Sigmoid colon (tissue), 7 donors: Measurements from ENCODE around the gene B4GALNT1. TPM values are rescaled to one million over a fixed set of nuclear protein-coding genes. Genes with fewer than 3 reads are reported as not detected.
"Not testable (repeated sequence)": the region's sequence is repeated elsewhere in the genome, so short reads cannot be mapped to it uniquely, and the experiment has no call there.

Experiments used
- DNase-seq: peaks from one replicate; pipeline ENCODE4 v3.0.0-alpha.2; 2019
- H3K27ac ChIP-seq, 4 donors: fragments of 200-600 bp; sonication (generic); one replicate each; pipeline ENCODE4 v1.5.1; 2016 to 2019; ENCODE audit warnings: mild to moderate bottlenecking in 1 of 4
- H3K27me3 ChIP-seq, 3 donors: fragments of 200-600 bp; sonication (generic); one replicate each; pipeline ENCODE4 v1.5.1; 2019; ENCODE audit warnings: mild to moderate bottlenecking in 1 of 3
- H3K36me3 ChIP-seq, 4 donors: fragments of 200-600 bp; sonication (generic); one replicate each; pipeline ENCODE4 v1.5.1; 2016 to 2019
- H3K4me1 ChIP-seq, 4 donors: fragments of 200-600 bp; sonication (generic); one replicate each; pipeline ENCODE4 v1.5.1; 2017 to 2019
- H3K4me3 ChIP-seq, 4 donors: fragments of 200-600 bp; sonication (generic); one replicate each; pipeline ENCODE4 v1.5.1; 2017 to 2019; ENCODE audit warnings: mild to moderate bottlenecking in 2 of 4, moderate library complexity in 1 of 4
- H3K9me3 ChIP-seq, 4 donors: fragments of 200-600 bp in 3 of 4; sonication (generic) in 3 of 4; one replicate each; pipeline versions ENCODE4 v1.5.1 to v1.6.1; 2013 to 2019
- CTCF ChIP-seq, 4 experiments: fragments of 450-650 bp in 3 of 4; fragments of 200-600 bp in 1 of 4; IDR thresholded peaks; one replicate each; pipeline ENCODE4 v1.5.1; 2016 to 2019; ENCODE audit warnings: antibody characterized with exemption in 4 of 4, mild to moderate bottlenecking in 3 of 4, moderate library complexity in 2 of 4
- EP300 ChIP-seq, 4 donors: sonication (generic); formaldehyde crosslinking; IDR thresholded peaks; one replicate each; pipeline ENCODE4 v1.6.1; 2017; ENCODE audit warnings: antibody characterized with exemption in 4 of 4
- POLR2A ChIP-seq, 2 donors: fragments of 450-650 bp; IDR thresholded peaks; one replicate each; pipeline ENCODE4 v1.6.1; 2016; ENCODE audit warnings: antibody characterized with exemption in 2 of 2, mild to moderate bottlenecking in 2 of 2, moderate library complexity in 2 of 2
- POLR2AphosphoS5 ChIP-seq, 4 donors: sonication (generic); formaldehyde crosslinking; IDR thresholded peaks; one replicate each; pipeline ENCODE4 v1.6.1; 2017; ENCODE audit warnings: antibody characterized with exemption in 4 of 4
- WGBS, 2 donors: extraction: QIAGEN DNeasy Blood & Tissue Kit; methylation state at CpG; one replicate each; pipeline ENCODE4 v1.1.7; 2013; 5-methylcytosine and 5-hydroxymethylcytosine counted together
- intact Hi-C: fragments of 100-400 bp; cut with DNase I; formaldehyde crosslinking; loops from one replicate; pipeline ENCODE4 v1.15.1; 2023
- polyA plus RNA-seq, 3 donors: library from polyadenylated mRNA; stranded (reverse); fragments of 200-250 nt; gene quantifications; one replicate each; pipeline ENCODE4 v1.2.3, GENCODE V29; 2013
- total RNA-seq, 4 donors: library from RNA; depleted of rRNA; stranded (reverse); fragments of >200 nt; gene quantifications; one replicate each; pipeline ENCODE4 v1.1.0, GENCODE V29; 2016
- donor health status: healthy with polysubstance abuse.
- donor health status: Bipolar disorder and iron deficiency.
- donor health status: healthy.

Gene B4GALNT1
- total and polyA plus RNA-seq, 7 donors = 0.99 to 4.4 (median 3.2) TPM; not detected in 2

- H3K27me3 ChIP-seq = no peaks in the 10 kb centered on the region
- TF ChIP-seq EP300 (IDR thresholded peaks at IDR 0.05) = no peak
- no peak for TF ChIP-seq POLR2A (IDR thresholded peaks at IDR 0.05)
- no peak for TF ChIP-seq POLR2AphosphoS5 (IDR thresholded peaks at IDR 0.05)
- no peak for TF ChIP-seq CTCF (IDR thresholded peaks at IDR 0.05)
- WGBS, 2 donors = 79 to 83% methylated on average over 5 of the region's 5 CpGs
- no peak overlapping the region for H3K4me3 ChIP-seq
- no peaks in the 10 kb centered on the region for H3K36me3 ChIP-seq
- H3K27ac ChIP-seq = no peak overlapping the region
- intact Hi-C loops = no loop called here
- no peak for DNase-seq
- no peaks in the 10 kb centered on the region for H3K9me3 ChIP-seq
- no peaks in the 10 kb centered on the region for H3K4me1 ChIP-seq
Measured at GRCh38 chr12:57666897-57667296, 33.9 kb upstream of the B4GALNT1 start.

- H3K4me1 ChIP-seq, H3K4me3 ChIP-seq, H3K27ac ChIP-seq, H3K27me3 ChIP-seq, H3K36me3 ChIP-seq, H3K9me3 ChIP-seq, DNase-seq, intact Hi-C loops: not testable (repeated sequence)
- WGBS, 2 donors = 90 to 92% methylated on average over 34 of the region's 34 CpGs
Measured at GRCh38 chr12:57665066-57665820, 32.2 kb upstream of the B4GALNT1 start.

- intact Hi-C loops = no loop called here
- no peak for DNase-seq
- WGBS, 2 donors = 88 to 91% methylated on average over 4 of the region's 4 CpGs
- Histone ChIP-seq H3K4me3 (no peak overlapping the region), H3K9me3 (no peaks in the 10 kb centered on the region), H3K27ac (no peak overlapping the region), H3K36me3 (no peaks in the 10 kb centered on the region), H3K4me1 (no peaks in the 10 kb centered on the region), H3K27me3 (no peaks in the 10 kb centered on the region)
- TF ChIP-seq POLR2A (IDR thresholded peaks at IDR 0.05) (no peak), EP300 (IDR thresholded peaks at IDR 0.05) (no peak), CTCF (IDR thresholded peaks at IDR 0.05) (no peak), POLR2AphosphoS5 (IDR thresholded peaks at IDR 0.05) (no peak)
Measured at GRCh38 chr12:57661376-57661775, 28.4 kb upstream of the B4GALNT1 start.

GRCh38 chr12:57658890-57659289, 25.9 kb upstream of the B4GALNT1 start:
- Histone ChIP-seq H3K36me3 (no peaks in the 10 kb centered on the region), H3K9me3 (no peaks in the 10 kb centered on the region), H3K27ac (no peak overlapping the region), H3K4me1 (no peaks in the 10 kb centered on the region), H3K4me3 (no peak overlapping the region), H3K27me3 (no peaks in the 10 kb centered on the region)
- intact Hi-C loops = no loop called here
- WGBS, 2 donors = 53 to 55% methylated on average over 3 of the region's 3 CpGs
- no peak for TF ChIP-seq CTCF (IDR thresholded peaks at IDR 0.05)
- TF ChIP-seq EP300 (IDR thresholded peaks at IDR 0.05) = no peak
- no peak for TF ChIP-seq POLR2A (IDR thresholded peaks at IDR 0.05)
- no peak for TF ChIP-seq POLR2AphosphoS5 (IDR thresholded peaks at IDR 0.05)
- DNase-seq = no peak

- H3K4me1 ChIP-seq = no peaks in the 10 kb centered on the region
- H3K27ac ChIP-seq = no peak overlapping the region
- intact Hi-C loops = no loop called here
- no peak overlapping the region for H3K4me3 ChIP-seq
- 64 to 68% methylated on average over 3 of the region's 3 CpGs for WGBS, 2 donors
- peak; percentile 66 for DNase-seq
- no peaks in the 10 kb centered on the region for H3K36me3 ChIP-seq
- H3K27me3 ChIP-seq = no peaks in the 10 kb centered on the region
- TF ChIP-seq POLR2AphosphoS5 (IDR thresholded peaks at IDR 0.05) = no peak
- no peak for TF ChIP-seq POLR2A (IDR thresholded peaks at IDR 0.05)
- TF ChIP-seq EP300 (IDR thresholded peaks at IDR 0.05) = no peak
- TF ChIP-seq CTCF (IDR thresholded peaks at IDR 0.05) = no peak
- no peaks in the 10 kb centered on the region for H3K9me3 ChIP-seq
Measured at GRCh38 chr12:57657744-57658143, 24.7 kb upstream of the B4GALNT1 start.

- intact Hi-C loops, H3K36me3 ChIP-seq, H3K4me1 ChIP-seq, DNase-seq, H3K27ac ChIP-seq, H3K9me3 ChIP-seq, H3K4me3 ChIP-seq, H3K27me3 ChIP-seq: not testable (repeated sequence)
- WGBS, 2 donors = 73 to 86% methylated on average over 4 of the region's 4 CpGs
Measured at GRCh38 chr12:57656408-57656807, 23.4 kb upstream of the B4GALNT1 start.
